ENCODE measurements around the gene FOXP1.

DNA sequence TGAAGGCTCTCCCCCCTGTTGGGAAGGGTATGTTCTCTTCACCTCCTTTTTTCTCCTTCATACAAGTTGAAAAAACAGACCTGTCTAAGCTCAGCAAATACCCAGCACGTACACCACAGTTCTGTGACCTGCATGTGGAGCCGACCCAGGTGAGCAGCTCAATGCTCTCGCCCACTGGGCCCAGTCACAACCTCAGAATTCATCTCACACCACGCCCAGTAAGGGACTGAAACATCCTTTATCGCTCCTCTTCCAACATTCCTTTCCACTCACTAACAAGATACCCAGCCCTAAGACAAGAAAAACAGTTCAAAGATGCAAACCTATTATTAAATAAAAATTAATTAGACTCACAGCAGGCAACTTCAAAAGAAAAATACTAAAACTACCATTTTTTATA lies 68.9 kb downstream of the FOXP1 start:
- TF ChIP-seq POLR2AphosphoS5 (IDR thresholded peaks at IDR 0.05; ENCODE audit: low read depth, low read length) = no peak
- TF ChIP-seq CTCF (IDR thresholded peaks at IDR 0.05) = no peak
- no peak for TF ChIP-seq REST (IDR thresholded peaks at IDR 0.05; ENCODE audit: insufficient read depth in 1 of 2, low read depth in 2 of 2, low read length in 1 of 2)

All from Panc1 (cell line).